ENCODE results near the gene PTGS1.

- TF ChIP-seq CTCF (IDR thresholded peaks at IDR 0.05; ENCODE audit: insufficient read depth, low read length, poor library complexity, severe bottlenecking) (no peak), EZH2phosphoT487 (conservative IDR thresholded peaks at IDR 0.05; ENCODE audit: low read length) (no peak)
Measured at GRCh38 chr9:122349201-122349600, 21.6 kb upstream of the PTGS1 start.

Measured in SU-DHL-6 (cell line).